ENCODE data around the gene PRPF38A. TPM values are rescaled to one million over a fixed set of nuclear protein-coding genes. Genes with fewer than 3 reads are reported as not detected.

Gene PRPF38A
- total RNA-seq, 1 donor from 2014 or later, result 62.7 TPM

DNA sequence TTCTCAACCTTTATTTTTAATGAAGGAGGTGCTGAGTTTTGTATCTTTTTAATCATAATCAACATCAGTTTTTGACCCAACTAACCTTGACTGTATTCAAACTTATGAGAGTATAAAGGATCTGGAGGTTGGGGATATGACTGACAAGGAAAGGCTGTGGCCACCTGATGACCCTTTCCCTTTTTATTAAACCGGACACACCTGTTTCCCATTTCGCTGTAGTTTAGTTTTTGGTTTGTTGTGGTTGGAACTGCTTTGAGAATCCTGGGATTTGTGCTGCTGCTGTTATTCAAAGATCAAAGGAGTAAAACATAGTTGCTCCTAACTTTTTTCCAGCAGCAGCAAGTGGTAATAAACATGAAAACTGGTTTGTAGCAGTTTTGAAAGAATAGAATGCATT is 12.4 kb downstream of the PRPF38A start:
- no peaks in the 10 kb centered on the region for H3K27me3 Mint-ChIP-seq
- H3K4me3 Mint-ChIP-seq (ENCODE audit: low read depth), result no peak overlapping the region
- H3K27ac Mint-ChIP-seq, result no peak overlapping the region
- DNase-seq (ENCODE audit: low spot score, unreplicated experiment), result no peak
- H3K9me3 Mint-ChIP-seq (ENCODE audit: low read depth), result no peaks in the 10 kb centered on the region
- H3K4me1 Mint-ChIP-seq (ENCODE audit: low read depth), result no peaks in the 10 kb centered on the region
- H3K36me3 Mint-ChIP-seq (ENCODE audit: insufficient read depth), result peaks cover 25% of the 10 kb centered on the region
- TF ChIP-seq, protein P1, sequence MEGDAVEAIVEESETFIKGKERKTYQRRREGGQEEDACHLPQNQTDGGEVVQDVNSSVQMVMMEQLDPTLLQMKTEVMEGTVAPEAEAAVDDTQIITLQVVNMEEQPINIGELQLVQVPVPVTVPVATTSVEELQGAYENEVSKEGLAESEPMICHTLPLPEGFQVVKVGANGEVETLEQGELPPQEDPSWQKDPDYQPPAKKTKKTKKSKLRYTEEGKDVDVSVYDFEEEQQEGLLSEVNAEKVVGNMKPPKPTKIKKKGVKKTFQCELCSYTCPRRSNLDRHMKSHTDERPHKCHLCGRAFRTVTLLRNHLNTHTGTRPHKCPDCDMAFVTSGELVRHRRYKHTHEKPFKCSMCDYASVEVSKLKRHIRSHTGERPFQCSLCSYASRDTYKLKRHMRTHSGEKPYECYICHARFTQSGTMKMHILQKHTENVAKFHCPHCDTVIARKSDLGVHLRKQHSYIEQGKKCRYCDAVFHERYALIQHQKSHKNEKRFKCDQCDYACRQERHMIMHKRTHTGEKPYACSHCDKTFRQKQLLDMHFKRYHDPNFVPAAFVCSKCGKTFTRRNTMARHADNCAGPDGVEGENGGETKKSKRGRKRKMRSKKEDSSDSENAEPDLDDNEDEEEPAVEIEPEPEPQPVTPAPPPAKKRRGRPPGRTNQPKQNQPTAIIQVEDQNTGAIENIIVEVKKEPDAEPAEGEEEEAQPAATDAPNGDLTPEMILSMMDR (IDR thresholded peaks at IDR 0.05; ENCODE audit: unreplicated experiment), result no peak

DNA sequence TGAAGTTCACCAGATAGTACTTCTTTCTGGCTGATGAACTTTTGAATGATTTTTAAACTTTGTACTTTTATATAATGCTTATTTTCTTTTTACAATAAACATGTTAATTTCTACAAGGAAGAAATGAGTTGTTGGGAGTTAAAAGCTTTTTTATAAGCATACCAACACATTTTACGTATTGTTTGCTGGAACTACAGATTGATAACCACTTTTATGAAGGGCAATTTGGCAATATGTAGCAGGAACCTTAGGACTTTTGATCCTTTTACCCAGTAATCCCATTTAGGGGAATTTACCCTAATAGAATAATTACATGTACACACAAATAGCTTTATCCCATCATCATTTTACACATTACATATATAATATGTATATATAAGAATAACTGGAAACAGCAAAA is 16.3 kb downstream of the PRPF38A start:
- Mint-ChIP-seq H3K27ac (no peak overlapping the region), H3K9me3 (ENCODE audit: low read depth) (no peaks in the 10 kb centered on the region), H3K36me3 (ENCODE audit: insufficient read depth) (peaks cover 24% of the 10 kb centered on the region), H3K4me1 (ENCODE audit: low read depth) (no peaks in the 10 kb centered on the region), H3K4me3 (ENCODE audit: low read depth) (no peak overlapping the region), H3K27me3 (no peaks in the 10 kb centered on the region)
- no peak for DNase-seq (ENCODE audit: low spot score, unreplicated experiment)
- TF ChIP-seq, protein P1 (IDR thresholded peaks at IDR 0.05; ENCODE audit: unreplicated experiment), result no peak

DNA sequence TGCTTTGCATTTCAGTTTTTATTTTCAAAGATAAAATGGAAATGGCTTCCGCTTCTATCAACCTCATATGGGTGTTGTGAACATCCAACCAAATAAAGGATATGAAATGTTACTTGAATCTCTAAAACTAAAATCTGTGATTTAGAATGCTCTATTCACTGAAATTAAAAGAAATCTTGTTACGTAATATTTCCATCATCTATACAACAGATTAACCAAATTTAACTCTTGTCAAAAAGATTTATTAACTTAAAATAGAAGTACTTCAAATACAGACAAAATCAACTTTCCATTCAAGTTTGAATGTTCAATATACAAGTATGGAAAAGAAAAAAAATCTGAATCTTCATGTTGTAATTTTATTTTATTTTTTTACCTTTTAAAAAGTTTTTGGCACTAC is 18.7 kb downstream of the PRPF38A start:
- Mint-ChIP-seq H3K4me1 (ENCODE audit: low read depth) (no peaks in the 10 kb centered on the region), H3K27ac (no peak overlapping the region), H3K36me3 (ENCODE audit: insufficient read depth) (peaks cover 22% of the 10 kb centered on the region), H3K4me3 (ENCODE audit: low read depth) (no peak overlapping the region), H3K27me3 (no peaks in the 10 kb centered on the region), H3K9me3 (ENCODE audit: low read depth) (no peaks in the 10 kb centered on the region)
- TF ChIP-seq, protein P1 (IDR thresholded peaks at IDR 0.05; ENCODE audit: unreplicated experiment), result no peak
- DNase-seq (ENCODE audit: low spot score, unreplicated experiment), result no peak

DNA sequence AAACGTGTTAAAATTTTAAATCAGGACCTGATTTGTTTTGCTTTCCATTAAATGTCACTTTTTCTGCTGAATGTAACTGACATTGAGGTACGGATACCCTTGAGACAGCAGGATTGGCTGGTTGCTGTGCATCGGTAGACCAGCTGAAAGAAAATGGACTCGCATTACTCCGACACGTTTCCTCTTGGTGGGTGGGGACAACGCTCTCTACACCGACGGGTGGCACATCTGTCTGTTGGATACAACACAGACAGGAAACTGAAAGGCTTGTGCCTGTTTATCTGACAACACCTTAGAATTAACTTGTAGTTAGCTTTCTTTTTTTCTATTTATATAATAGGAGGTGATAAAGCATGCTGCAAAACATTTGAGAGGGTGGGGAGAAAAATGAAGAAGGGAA is 19.4 kb downstream of the PRPF38A start:
- H3K36me3 Mint-ChIP-seq (ENCODE audit: insufficient read depth), result peaks cover 25% of the 10 kb centered on the region
- no peak for DNase-seq (ENCODE audit: low spot score, unreplicated experiment)
- H3K4me1 Mint-ChIP-seq (ENCODE audit: low read depth), result no peaks in the 10 kb centered on the region
- no peaks in the 10 kb centered on the region for H3K9me3 Mint-ChIP-seq (ENCODE audit: low read depth)
- no peaks in the 10 kb centered on the region for H3K27me3 Mint-ChIP-seq
- H3K27ac Mint-ChIP-seq, result peak overlapping the region; percentile 64
- TF ChIP-seq, protein P1 (IDR thresholded peaks at IDR 0.05; ENCODE audit: unreplicated experiment), result no peak
- H3K4me3 Mint-ChIP-seq (ENCODE audit: low read depth), result no peak overlapping the region

DNA sequence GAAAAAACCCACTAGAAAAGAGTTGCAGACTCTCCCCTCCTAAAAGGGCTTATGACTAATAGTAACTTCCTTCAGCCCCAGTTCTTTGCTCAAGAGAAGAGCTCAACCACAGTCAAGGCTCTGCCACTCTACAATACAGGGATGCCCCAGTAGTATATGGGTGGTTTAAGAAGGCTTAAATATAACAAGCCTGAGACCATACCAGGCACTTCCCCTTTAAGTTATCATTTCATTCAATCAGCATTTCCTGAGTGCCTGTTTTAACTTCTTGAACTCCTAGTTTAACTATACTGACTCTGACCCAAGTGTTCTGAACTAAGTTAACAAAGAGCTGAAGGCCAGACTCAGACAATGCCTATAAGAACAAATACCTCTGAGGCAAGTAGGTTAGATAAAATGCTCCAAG is 19.8 kb downstream of the PRPF38A start:
- no peaks in the 10 kb centered on the region for H3K9me3 Mint-ChIP-seq (ENCODE audit: low read depth)
- TF ChIP-seq, protein P1 (IDR thresholded peaks at IDR 0.05; ENCODE audit: unreplicated experiment), result no peak

More for the DNA sequence above, 19.8 kb downstream of the PRPF38A start:
- DNase-seq (ENCODE audit: low spot score, unreplicated experiment), result no peak
- Mint-ChIP-seq H3K4me1 (ENCODE audit: low read depth) (no peaks in the 10 kb centered on the region), H3K27me3 (no peaks in the 10 kb centered on the region), H3K4me3 (ENCODE audit: low read depth) (no peak overlapping the region), H3K27ac (peak overlapping the region; percentile 76), H3K36me3 (ENCODE audit: insufficient read depth) (peaks cover 26% of the 10 kb centered on the region)

Measured in progenitor cell of endocrine pancreas (in vitro differentiated cells).